Measurements from ENCODE around the gene CLCA4.

DNA sequence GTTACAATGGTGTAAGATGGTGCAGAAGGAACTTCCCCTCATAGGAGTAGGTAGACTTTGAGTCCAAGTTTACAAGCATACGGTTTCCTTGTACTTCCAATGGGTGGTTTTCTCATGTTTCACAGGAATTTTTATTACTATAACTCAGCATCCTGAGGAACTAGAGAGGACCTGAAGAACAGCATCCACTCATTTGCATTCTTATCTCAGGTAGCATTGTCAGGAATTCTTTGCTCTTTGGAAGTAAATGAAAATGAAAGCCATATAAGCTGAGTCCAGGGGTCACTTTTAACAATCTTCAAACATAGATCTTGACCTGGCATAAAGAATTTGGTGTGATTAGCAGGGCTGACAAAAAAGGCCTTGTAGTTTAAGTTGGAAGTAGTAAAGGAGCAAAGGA, 34.4 kb downstream of the CLCA4 start:
- TF ChIP-seq, protein P1, sequence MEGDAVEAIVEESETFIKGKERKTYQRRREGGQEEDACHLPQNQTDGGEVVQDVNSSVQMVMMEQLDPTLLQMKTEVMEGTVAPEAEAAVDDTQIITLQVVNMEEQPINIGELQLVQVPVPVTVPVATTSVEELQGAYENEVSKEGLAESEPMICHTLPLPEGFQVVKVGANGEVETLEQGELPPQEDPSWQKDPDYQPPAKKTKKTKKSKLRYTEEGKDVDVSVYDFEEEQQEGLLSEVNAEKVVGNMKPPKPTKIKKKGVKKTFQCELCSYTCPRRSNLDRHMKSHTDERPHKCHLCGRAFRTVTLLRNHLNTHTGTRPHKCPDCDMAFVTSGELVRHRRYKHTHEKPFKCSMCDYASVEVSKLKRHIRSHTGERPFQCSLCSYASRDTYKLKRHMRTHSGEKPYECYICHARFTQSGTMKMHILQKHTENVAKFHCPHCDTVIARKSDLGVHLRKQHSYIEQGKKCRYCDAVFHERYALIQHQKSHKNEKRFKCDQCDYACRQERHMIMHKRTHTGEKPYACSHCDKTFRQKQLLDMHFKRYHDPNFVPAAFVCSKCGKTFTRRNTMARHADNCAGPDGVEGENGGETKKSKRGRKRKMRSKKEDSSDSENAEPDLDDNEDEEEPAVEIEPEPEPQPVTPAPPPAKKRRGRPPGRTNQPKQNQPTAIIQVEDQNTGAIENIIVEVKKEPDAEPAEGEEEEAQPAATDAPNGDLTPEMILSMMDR (IDR thresholded peaks at IDR 0.05) = no peak
- no peak for TF ChIP-seq POLR2A (IDR thresholded peaks at IDR 0.05)

Data from lower leg skin (tissue), 3 donors.